GM10266 (cell line): Measurements from ENCODE around the gene COLQ.

Experiments used
- DNase-seq: peaks from one replicate; pipeline ENCODE4 v3.0.0; 2012; ENCODE audit errors: extremely low spot score
- TF ChIP-seq, protein P1 (sequence below): IDR thresholded peaks from 2 replicates; pipeline ENCODE4 v1.5.1; 2012; ENCODE audit warnings: mild to moderate bottlenecking, low read depth; ENCODE audit not compliant: control insufficient read depth, insufficient read depth; ENCODE audit errors: missing control alignments

Gene COLQ

DNA sequence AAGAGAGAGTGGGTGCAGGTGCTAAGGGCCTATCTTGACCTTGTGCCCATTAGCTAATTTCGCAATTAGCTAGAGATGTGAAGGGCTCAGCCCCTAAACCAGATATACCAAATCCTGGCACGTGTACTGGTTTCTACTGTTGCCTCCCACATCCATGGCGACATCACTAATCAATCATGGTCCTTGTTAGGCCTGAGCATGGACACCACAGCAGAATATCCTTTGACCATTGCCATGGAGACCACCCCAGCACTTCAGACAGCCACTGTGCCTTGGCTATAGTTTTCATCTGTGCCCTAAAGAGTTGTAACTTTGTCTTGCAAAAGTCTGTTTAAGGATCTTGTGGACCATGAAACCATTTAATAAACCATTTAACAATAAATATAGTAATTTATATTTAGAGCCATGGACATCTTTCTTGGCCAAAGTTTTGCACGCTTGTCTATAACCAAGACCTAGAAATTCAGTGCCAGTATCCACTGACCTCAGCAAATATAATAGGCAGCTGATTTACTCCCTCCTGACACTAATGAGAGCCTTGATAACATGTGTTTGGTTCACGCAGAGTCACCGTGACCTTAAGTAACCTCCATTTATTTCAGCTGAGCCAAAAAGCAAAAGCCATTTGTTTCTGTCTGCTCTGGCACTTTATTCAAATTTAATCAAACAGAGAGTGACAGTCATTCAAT, 43.4 kb downstream of the COLQ start:
- TF ChIP-seq, protein P1, sequence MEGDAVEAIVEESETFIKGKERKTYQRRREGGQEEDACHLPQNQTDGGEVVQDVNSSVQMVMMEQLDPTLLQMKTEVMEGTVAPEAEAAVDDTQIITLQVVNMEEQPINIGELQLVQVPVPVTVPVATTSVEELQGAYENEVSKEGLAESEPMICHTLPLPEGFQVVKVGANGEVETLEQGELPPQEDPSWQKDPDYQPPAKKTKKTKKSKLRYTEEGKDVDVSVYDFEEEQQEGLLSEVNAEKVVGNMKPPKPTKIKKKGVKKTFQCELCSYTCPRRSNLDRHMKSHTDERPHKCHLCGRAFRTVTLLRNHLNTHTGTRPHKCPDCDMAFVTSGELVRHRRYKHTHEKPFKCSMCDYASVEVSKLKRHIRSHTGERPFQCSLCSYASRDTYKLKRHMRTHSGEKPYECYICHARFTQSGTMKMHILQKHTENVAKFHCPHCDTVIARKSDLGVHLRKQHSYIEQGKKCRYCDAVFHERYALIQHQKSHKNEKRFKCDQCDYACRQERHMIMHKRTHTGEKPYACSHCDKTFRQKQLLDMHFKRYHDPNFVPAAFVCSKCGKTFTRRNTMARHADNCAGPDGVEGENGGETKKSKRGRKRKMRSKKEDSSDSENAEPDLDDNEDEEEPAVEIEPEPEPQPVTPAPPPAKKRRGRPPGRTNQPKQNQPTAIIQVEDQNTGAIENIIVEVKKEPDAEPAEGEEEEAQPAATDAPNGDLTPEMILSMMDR, result no peak
- DNase-seq, result no peak

DNA sequence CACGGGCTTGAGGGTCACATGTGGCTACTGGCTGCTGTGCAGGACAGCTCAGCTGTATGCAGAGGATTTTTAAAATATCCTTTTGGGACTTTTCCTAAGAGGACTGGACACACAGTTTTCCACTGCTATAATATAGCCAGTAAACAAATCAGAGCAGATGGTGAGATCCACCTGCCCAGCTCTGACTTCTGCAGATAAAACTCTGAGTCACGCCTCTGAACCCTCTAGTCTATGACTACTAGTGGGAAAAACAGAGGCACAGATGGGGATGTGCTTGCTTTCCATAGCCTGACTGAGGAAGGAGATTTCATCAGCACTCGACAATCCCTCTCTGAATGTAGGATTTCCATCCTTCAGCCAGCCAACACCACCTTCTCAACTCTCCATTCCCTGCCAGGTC, 45.1 kb downstream of the COLQ start:
- DNase-seq, result no peak
- TF ChIP-seq, protein P1, result no peak

DNA sequence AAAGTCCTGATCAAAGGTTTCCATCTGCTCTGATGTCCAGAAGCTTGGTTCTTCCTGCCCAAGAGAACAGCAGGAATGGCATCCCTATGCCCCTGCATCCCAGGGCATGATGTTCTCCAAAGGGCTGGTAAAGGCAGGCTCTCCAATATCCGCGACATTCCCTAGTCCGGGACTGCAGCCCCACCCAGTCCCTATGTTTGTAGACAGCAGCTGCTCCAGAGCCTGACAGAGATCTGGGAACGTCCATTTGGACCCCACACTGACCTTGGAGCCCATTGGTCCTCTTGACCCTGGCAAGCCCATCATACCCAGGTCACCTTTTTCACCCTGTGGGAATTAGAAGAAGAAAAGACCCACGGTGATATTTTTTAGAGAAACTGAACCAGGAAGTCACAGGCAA, 46.3 kb downstream of the COLQ start:
- no peak for DNase-seq
- TF ChIP-seq, protein P1, result no peak

DNA sequence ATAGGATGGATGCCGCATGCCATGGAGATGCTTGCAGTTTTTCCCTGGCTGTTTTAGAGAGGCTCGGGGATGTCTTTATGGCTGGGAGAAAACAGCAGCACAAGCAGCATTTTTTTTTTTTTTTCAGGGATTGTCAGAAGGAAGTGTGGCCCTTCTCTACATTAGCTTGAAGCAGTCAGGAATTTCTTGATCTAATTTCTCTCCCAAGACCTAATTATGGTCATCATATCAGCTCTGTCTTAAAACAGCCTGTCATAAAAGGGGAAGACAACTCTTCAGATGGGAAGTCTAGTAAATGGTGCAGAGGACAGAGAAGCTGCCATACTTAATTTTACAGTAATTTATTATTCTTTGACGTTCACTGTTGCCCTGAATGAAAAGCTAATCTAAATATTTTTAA, 49.6 kb downstream of the COLQ start:
- DNase-seq, result no peak
- TF ChIP-seq, protein P1, result no peak

DNA sequence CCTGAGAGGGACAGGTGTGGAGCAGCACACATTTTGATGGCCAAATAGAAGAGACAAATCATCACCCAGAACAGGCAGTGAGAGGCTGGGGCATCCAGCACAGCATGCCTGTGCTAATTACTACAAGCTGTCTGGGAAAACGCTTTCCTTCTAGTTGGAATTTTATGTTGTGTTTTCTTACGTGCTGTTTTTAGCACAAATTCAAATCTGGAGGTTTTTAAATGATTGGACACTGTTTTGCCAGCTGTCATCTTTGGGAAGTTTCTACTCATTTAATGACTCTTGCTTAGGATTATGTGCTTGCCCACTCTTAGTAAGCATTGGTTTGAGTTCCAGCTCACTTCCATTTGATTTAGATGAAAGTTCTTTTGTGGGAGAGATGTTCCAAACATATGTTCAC, 50.7 kb downstream of the COLQ start:
- TF ChIP-seq, protein P1, result no peak
- DNase-seq, result no peak

DNA sequence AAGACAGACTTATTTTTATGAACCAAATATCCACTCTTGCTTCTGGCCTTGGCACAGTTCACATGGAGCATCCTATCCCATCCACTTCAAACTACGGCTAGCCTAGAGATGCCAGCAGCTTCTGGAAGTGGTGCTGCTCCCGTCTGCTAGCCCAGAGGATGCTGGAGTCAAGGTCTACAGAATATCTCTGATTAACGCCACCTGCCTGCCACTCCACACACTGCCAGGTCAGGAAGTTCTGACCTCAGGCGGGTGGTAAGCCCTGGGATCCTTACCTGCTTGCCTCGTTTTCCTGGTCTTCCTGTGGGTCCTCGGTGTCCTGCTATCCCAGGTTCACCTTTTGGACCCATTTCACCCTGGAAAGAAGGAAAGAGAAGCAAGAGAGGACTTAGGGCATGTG, 51.2 kb downstream of the COLQ start:
- no peak for DNase-seq
- TF ChIP-seq, protein P1, result peak; percentile 23

DNA sequence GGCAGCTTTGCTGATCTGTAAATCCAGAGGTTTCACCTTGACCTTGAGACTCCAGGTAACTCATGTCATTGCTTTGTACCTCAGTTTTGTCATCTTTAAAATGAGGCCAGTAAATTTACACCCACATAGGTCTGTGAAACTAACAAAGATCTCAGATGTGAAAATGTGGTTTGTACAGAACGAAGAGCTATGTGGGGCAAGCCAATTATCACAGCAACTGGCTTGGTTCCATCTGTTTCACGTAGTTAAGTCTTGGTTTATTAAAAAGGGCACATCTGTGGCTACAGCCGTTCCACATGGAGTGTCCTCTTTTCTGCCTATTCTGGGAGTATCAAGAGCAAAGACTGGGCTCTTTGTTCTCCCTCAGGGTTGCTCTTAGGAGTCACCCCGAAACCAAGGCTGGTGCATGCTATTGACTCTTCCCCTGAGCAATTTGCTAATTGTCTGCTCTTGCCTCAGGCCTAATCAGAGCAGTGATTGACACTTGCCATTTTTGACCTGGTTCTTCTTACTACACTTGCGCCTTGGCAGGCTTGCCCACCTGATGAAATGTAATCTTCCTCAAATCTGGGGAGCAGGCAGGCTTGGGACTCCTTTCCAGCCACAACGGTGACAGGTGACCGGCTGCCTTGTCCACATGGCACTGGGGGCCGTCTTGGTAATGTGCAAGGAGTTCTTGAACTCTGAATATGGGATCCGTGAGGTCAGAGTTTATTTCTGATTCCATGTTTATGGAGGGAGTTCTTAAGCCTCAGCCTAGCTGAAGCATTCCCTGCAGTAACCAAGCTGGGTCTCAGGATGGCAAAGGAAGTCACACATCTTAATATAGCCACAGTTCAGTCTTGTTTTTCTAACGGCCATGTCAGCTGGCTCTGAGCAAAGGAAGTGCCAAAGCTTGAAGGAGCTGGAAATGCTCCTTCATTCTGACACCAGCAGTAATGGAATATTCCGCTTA, 54.0 kb downstream of the COLQ start:
- TF ChIP-seq, protein P1, result no peak

More for the DNA sequence above, 54.0 kb downstream of the COLQ start:
- DNase-seq, result no peak
